Stimulated activated CD8-positive, alpha-beta memory T cell treated with anti-CD3 and anti-CD28 coated beads, Interleukin-4, amount 100 ng/mL, for 4 hours (primary cell): ENCODE data around the gene KIDINS220.
"Not testable (repeated sequence)": the region's sequence is repeated elsewhere in the genome, so short reads cannot be mapped to it uniquely, and the experiment has no call there.

ENCODE experiments used
- DNase-seq, 2 donors: peaks; one replicate each; pipeline ENCODE4 v3.0.0-alpha.2; 2020; ENCODE audit warnings: low read depth in 2 of 2, low spot score in 1 of 2

KIDINS220 gene

DNA sequence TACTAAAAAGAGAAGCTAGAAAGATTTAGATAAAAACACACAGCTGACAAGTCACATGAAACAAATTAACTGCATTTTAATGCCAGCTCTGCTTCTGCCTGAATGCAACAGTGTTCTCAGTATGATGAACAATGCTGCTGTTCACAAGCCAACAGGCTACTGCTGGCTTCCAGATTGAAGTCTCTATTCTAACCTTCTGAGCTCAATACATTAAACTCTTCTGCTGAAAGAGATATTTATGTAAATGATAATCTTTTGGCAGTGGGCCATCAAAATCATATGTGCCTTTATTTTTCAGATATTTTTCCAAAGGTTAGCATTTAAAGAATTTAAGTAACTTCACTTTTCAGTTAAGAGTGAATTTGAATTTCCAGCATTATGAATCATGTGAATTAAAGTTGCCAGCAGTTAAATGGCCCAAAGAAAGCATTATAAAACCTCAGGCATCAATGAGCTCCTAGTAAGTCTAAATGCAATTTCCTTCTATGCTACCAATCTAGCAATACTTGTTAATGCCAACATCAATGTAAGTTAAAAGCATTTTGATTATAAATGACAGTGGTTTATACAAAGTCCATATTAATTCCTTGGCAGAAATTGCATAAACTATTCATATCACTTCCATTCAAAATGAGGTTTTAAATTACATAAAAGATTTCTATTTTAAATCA is 83.2 kb downstream of the KIDINS220 start:
- no peak for DNase-seq

GRCh38 chr2:8753609-8754008 is 83.8 kb downstream of the KIDINS220 start:
- no peak for DNase-seq

DNA sequence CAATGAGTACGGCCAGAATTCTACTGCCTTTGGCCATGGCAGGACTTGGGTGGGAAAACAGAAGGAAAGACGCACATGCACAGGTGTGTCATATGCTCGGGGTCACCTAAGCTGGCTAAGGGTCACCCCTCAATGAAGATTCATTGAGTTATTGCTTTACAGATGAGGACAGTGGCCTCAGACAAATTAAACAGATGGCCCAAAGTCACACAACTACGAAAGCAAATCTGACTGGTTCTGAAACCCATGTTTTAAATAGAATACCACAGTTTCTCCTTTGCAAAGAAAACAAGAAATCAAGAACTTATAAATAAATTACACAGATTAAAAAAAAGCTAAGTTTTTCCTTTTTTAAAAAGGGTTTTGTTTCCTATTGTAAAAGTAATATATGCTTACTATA is 85.0 kb downstream of the KIDINS220 start:
- DNase-seq: no peak

DNA sequence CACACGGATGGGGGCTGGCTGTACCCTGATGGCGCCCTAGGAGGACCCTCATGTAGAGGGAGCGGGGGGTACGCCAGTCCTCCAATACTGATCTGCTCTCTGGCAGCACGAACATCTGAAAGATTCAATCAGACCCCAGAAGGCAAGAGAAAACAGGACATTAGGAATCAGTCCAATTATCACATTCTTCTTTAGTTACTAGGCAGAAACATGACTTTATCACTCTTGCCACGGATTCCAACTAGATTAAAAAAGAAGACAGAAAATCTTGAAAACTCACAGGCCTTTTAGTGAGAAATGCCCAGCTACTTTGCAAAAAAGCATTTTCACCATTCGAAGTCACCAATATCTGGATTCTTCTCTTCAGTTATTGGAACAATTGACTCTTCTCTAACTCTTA is 87.2 kb downstream of the KIDINS220 start:
- DNase-seq: no peak

GRCh38 chr2:8743261-8743660 is 94.2 kb downstream of the KIDINS220 start:
- no peak for DNase-seq

DNA sequence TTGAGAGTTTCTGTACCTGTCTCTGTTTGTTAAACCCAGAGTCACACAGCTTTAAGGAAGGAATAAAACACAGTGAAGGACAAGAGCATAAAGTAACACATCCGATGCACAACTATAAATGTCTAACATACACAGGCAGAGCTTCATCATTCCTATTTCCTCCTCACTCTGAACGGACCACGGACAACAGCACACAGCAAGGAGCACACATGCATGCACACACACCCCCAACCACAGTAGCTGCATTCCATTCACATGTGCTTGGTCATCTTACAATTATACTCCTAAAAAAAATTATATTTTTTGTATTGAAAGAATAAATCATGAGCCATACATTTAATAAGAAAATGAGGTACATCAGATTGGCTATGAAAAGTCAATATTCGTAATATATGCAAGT is 97.3 kb downstream of the KIDINS220 start:
- no peak for DNase-seq

DNA sequence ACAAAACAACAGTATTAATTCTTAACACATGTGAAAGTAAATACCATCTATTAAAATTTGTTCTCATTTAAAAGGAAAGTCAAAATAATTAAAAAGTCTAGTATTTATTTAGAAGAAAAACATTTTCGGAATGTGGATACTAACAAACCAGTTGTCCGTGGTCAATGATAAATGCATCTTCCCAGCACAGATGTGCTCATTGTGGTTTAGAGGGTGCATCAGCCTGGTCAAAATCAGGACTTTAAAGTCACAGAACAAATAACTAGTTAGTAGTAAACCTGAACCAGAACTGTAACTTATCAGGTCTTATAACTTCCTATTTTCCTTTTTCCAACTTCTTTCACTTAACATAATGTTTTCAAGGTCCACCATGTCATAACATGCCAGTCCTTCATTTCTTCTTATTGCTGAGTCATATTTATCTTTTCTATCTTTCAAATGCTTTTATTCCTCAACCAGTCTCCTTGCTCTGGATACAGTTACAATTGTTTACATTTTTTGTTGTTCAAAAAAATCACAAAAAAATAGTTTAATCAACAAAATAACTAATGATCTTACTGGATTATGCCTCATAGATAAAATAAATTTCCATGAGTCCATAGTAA is 99.7 kb downstream of the KIDINS220 start:
- DNase-seq: no peak

DNA sequence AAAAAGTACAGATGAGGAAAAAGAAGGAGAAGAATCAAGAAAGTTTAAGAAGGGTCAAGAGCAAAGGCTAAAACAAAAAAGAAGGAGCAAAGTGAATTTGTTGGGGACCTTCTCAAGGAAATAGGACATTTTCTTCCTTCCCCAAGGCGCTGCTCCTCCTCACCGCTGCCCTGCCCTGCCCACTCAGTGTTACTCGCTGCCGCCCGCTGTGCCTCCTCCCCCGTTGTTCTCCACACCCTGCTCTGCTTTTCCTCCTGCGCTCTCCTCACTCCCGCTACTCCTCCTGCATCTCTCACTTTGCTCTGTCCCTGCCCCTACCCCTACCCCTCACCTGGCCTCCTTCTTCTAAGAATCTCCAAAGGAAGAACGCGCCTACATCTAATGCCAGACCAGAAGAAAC is 104.8 kb downstream of the KIDINS220 start:
- no peak for DNase-seq

- no peak for DNase-seq
These were observed 107.5 kb downstream of the KIDINS220 start for GRCh38 chr2:8729939-8730338.

DNA sequence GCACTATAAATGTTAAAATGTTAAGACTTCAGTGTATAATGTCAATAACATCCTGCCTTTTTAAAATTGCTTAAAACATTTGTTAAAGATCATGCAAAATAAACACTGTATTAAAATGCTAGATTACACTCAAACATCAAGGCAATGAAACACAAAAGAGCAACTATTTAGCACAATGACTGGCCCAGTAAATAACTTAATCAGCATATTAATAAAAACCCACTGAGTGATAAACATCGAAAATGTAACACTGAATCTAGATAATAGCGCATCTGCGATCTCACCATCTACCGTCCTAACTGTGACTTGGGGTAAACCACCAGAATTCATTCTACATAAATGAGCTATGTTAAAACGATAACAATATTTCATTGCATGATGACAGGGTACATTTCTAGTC is 108.3 kb downstream of the KIDINS220 start:
- not testable (repeated sequence) for DNase-seq

- DNase-seq: no peak
These were observed 109.0 kb downstream of the KIDINS220 start for GRCh38 chr2:8728305-8729015.

DNA sequence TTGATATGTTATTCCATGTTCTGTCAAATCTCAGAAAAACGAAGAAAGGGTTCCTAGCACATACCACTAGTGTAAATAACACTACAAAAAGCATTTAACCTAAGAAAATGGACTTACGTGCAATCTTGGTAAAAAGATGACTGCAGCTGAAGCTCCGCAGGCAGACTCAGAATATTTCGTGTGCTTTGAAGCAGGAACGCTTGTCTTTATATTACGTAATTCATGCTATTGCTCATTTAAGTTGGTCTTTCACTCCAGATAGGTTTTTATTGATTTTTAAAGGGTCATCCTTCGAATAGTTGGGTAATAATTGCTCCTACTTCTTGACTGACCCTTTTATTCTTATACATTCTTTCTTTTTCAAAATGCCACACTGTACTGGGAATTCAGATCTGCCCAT is 111.6 kb downstream of the KIDINS220 start:
- DNase-seq: no peak

- DNase-seq: no peak
These were observed 114.4 kb downstream of the KIDINS220 start for GRCh38 chr2:8722986-8723385.

GRCh38 chr2:8721410-8721809 is 116.0 kb downstream of the KIDINS220 start:
- DNase-seq: no peak

DNA sequence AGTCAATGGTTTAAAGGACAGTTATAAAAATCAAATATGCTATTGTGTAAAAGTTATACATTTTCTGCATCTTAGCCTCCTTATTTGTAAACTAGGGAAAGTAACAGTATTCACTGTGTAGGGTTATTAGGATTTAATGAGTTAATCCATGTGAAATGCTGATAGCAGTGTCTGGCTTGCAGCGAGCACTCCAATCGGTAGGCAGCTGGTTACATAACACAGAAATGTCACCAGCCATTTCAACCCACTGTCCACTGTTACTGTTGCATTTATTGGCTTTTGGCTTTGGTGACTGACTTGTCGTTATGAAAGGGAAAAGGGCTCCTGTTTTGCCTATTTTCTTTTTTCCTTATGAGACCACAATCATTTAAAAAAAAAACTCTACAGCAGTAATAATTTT is 116.7 kb downstream of the KIDINS220 start:
- DNase-seq: no peak

- DNase-seq: no peak
These were observed 117.9 kb downstream of the KIDINS220 start for GRCh38 chr2:8719528-8719927.

GRCh38 chr2:8714971-8715370 is 122.4 kb downstream of the KIDINS220 start:
- DNase-seq: no peak

GRCh38 chr2:8714283-8714682 is 123.1 kb downstream of the KIDINS220 start:
- no peak for DNase-seq

- no peak for DNase-seq
These were observed 126.5 kb downstream of the KIDINS220 start for GRCh38 chr2:8710951-8711350.

DNA sequence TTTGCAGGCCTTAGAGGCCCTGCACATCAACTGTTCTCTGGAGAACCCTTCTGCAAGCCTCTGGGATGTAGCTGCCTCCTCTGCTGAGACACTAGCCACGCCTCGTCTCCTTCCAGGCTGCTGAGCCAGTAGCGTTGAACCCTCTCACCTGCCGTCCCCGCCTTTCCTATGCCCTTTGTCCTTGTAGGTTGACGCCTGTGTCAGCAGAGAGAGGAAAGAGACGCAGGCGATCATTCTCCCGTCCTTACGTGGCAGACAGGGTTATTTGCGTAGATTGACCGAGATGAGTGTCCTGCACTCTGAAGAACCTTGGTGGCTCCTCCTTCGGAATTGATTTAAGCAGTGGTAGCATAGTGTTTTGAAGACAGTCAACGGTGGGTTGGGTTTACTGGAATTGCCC is 127.8 kb downstream of the KIDINS220 start:
- DNase-seq: no peak

DNA sequence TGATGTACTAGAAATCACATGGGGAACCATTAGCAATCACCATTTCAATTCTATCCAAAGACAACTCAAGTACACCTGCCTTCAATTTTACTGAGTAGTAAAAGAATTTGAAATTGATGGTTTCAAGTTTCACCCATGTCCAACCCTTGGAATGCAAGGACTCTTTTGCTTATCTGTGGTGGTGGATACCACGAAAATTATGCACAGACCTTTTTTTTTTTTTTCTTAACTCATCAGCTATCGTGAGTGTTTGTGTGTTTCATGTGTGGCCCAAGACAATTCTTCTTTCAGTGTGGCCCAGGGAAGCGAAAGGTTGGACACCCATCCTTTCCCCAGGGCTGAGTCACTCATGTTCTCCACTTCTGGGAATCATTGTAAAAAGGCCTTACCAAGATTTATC is 132.5 kb downstream of the KIDINS220 start:
- no peak for DNase-seq

DNA sequence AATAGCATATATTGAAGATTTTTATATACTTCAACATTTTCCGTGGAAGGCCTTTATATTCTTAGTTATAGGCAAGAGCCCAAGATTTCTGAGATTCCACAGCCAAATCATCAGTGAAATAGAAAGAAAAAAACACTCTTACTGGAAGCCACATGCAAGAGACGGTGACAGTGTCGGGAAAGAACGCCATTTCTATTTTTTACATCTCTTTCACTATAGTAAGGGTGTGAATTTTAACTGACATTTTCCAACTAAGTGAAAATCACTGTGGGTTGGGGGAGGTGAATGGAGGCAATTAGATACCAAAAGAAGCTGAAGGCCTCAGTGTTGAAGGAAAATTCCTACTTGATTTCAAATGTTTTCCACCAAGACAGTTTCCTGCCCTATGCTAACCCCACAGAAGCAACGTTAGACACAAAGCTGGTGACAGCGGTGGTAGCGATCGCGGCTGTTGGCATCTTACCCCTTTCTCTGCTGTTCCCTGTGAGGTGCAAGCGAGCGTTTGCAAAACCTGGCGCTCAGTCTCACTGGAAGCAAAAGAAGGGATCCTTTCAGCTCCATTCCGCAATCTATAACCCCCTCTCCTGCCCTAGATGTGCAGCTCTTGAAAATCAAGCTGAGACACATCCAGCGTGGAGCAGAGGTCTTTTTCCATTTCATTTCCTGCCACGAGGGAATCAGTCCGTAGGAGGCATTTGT is 135.6 kb downstream of the KIDINS220 start:
- no peak for DNase-seq
